Adrenal gland (tissue), 5 donors: ENCODE results near the gene MTHFD1.

Experiments used
- CTCF ChIP-seq, 6 experiments: fragments of 450-650 bp in 4 of 6; fragments of 200-600 bp in 2 of 6; sonication (generic) in 1 of 6; IDR thresholded peaks; 1 replicate in 5 of 6; 2 replicates in 1 of 6; pipeline versions ENCODE4 v1.5.1 to v1.8.0; 2016 to 2021; ENCODE audit warnings: antibody characterized with exemption in 6 of 6, mild to moderate bottlenecking in 2 of 6, moderate library complexity in 1 of 6
- POLR2A ChIP-seq, 2 donors: fragments of 450-650 bp; IDR thresholded peaks; one replicate each; pipeline ENCODE4 v1.6.1; 2017; ENCODE audit warnings: antibody characterized with exemption in 2 of 2, mild to moderate bottlenecking in 2 of 2, moderate library complexity in 1 of 2
- donor health status: DM: no; HTN: no; CAD: no.

GRCh38 chr14:64504310-64504896 is 116.2 kb downstream of the MTHFD1 start, which contains the start of gene ZBTB1:
- no peak for TF ChIP-seq CTCF (IDR thresholded peaks at IDR 0.05)
- peak; percentile 87 to 96 for TF ChIP-seq POLR2A (IDR thresholded peaks at IDR 0.05)
